Lower leg skin (tissue), 3 donors: ENCODE measurements around the gene TMC8.

Source experiments
- CTCF ChIP-seq, 3 donors: fragments of 450-650 bp; IDR thresholded peaks; one replicate each; pipeline ENCODE4 v1.5.1; 2016; ENCODE audit warnings: antibody characterized with exemption in 3 of 3, mild to moderate bottlenecking in 3 of 3, moderate library complexity in 2 of 3
- POLR2A ChIP-seq, 2 donors: fragments of 450-650 bp; IDR thresholded peaks; one replicate each; pipeline ENCODE4 v1.6.1; 2016 to 2017; ENCODE audit warnings: antibody characterized with exemption in 2 of 2, mild to moderate bottlenecking in 1 of 2, moderate library complexity in 1 of 2

- TF ChIP-seq CTCF (IDR thresholded peaks at IDR 0.05) (no peak), POLR2A (IDR thresholded peaks at IDR 0.05) (no peak)
Measured at GRCh38 chr17:78154903-78155811, 24.6 kb downstream of the TMC8 start.
